PFSK-1 (cell line): Measurements from ENCODE around the gene NPVF.

Source experiments
- FOXP2 ChIP-seq: optimal IDR thresholded peaks from 2 replicates; pipeline ENCODE3; 2011; ENCODE audit warnings: borderline replicate concordance, control low read depth, inconsistent platforms; ENCODE audit not compliant: insufficient read depth; ENCODE audit errors: extremely low read length, extremely low read depth
- POLR2AphosphoS5 ChIP-seq: IDR thresholded peaks from 2 replicates; pipeline ENCODE4 v1.6.1; 2012; ENCODE audit warnings: low read depth, mild to moderate bottlenecking, control low read depth, low read length, moderate library complexity
- SIN3A ChIP-seq: IDR thresholded peaks from 2 replicates; pipeline ENCODE4 v1.6.1; 2012; ENCODE audit warnings: mild to moderate bottlenecking, low read length, moderate library complexity, borderline replicate concordance; ENCODE audit not compliant: insufficient read depth
- TAF1 ChIP-seq: IDR thresholded peaks from 2 replicates; pipeline ENCODE4 v1.6.1; 2012; ENCODE audit warnings: low read length, control low read depth, borderline replicate concordance; ENCODE audit not compliant: insufficient read depth
- TF ChIP-seq, protein P1 (sequence below), 2 experiments: IDR thresholded peaks; 2 replicates each; pipeline versions ENCODE4 v1.6.1 to v1.8.0; 2011 to 2012; ENCODE audit warnings: low read depth in 2 of 2, low read length in 2 of 2, control low read depth in 1 of 2, inconsistent platforms in 1 of 2, mild to moderate bottlenecking in 1 of 2, moderate library complexity in 1 of 2; ENCODE audit not compliant: insufficient read depth in 1 of 2

NPVF gene

DNA sequence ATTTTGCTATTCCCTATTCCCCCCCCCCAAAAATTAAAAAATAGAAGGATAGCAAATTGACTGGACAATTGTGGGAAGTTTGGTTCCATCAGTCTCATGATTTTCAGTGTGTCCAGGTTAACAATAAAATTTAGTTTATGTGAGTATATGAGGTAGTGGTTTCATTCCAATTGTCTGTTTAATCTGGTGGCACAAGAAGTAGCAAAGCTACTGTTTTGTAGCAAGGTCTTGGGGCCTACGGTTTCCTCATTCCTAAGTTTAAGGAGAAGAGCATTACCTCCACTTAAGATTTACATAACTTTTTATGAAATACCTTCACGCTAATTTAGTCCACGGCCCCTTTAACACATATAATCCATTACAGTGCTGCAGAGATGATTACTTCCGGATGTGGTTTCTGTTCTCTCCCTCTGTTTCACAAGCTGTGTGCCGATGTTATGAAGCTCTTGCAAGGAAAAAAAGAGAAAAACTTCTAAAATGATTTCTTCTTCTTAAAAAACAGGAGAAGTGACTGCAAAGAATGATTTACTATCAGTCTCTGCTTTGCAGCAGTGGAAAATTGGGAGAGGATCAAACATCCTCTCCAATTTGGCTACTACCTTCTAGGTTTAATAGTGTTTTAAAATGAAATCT lies 32.7 kb upstream of the NPVF start:
- TF ChIP-seq TAF1 (no peak), FOXP2 (no peak), SIN3A (no peak), POLR2AphosphoS5 (no peak)
- TF ChIP-seq, protein P1, sequence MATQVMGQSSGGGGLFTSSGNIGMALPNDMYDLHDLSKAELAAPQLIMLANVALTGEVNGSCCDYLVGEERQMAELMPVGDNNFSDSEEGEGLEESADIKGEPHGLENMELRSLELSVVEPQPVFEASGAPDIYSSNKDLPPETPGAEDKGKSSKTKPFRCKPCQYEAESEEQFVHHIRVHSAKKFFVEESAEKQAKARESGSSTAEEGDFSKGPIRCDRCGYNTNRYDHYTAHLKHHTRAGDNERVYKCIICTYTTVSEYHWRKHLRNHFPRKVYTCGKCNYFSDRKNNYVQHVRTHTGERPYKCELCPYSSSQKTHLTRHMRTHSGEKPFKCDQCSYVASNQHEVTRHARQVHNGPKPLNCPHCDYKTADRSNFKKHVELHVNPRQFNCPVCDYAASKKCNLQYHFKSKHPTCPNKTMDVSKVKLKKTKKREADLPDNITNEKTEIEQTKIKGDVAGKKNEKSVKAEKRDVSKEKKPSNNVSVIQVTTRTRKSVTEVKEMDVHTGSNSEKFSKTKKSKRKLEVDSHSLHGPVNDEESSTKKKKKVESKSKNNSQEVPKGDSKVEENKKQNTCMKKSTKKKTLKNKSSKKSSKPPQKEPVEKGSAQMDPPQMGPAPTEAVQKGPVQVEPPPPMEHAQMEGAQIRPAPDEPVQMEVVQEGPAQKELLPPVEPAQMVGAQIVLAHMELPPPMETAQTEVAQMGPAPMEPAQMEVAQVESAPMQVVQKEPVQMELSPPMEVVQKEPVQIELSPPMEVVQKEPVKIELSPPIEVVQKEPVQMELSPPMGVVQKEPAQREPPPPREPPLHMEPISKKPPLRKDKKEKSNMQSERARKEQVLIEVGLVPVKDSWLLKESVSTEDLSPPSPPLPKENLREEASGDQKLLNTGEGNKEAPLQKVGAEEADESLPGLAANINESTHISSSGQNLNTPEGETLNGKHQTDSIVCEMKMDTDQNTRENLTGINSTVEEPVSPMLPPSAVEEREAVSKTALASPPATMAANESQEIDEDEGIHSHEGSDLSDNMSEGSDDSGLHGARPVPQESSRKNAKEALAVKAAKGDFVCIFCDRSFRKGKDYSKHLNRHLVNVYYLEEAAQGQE (IDR thresholded peaks at IDR 0.05; ENCODE audit: insufficient read depth in 1 of 2, low read depth in 2 of 2, low read length in 2 of 2): no peak

DNA sequence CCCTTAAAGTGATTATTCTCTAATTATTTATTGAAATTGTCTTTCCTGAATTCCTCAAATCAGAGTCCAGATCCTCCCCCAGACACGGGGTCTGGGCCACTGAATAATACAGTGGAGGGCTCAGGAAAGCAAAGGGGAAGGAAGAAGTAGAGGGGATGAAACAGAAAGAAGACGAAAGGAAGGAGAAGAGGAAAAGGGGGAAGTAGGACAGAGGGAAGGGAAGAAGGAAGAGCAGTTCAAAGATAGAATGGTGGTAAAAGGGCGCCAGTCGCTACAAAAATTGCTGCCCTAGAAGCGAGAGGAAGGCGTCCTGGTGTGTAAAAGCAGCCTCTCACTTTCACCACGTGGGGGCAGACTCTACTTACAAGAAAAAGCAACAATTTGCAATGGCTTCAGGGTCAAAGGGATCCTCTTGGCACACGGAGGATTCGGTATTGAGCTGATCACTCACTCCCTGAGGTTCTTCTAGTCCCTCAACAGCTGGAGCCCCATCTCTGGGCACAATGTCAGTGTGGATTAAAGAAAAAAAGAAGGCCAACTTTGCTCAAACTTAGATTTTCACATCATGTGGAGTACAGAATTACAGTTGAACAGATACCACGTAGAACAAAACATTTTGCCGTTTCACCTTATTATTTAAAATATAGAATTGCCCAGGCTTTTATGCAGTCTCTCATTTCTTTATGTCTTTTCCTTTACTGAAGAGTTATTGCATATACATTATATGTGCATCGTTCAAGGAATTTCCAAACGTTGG lies 31.4 kb upstream of the NPVF start:
- no peak for TF ChIP-seq SIN3A
- TF ChIP-seq TAF1: no peak

DNA sequence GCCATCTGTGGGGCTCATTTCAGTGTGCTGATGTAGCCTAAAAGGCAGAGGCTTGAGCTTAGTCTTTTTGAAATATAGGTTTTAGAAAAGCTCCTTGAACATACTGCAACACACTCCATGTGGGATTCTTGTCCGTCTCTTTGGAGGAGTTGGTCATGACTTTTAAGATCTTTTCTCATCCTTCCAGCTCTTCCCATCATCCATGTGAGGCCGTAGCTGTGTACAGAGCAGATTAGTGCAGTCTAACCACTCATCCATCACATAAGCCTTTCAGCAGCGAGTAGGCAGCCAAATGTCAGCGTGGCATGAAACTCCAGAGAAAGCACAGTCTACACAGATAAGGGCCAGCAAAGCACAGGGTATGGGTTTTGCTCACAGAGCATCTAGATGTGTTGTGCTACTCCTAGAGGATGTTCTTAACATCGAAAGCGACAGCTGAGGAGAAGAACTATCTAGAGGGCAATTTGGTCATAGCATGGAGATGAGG lies 28.1 kb upstream of the NPVF start:
- TF ChIP-seq, protein P1 (IDR thresholded peaks at IDR 0.05; ENCODE audit: insufficient read depth in 1 of 2, low read depth in 2 of 2, low read length in 2 of 2): no peak
- TF ChIP-seq SIN3A (no peak), FOXP2 (no peak), POLR2AphosphoS5 (no peak)

DNA sequence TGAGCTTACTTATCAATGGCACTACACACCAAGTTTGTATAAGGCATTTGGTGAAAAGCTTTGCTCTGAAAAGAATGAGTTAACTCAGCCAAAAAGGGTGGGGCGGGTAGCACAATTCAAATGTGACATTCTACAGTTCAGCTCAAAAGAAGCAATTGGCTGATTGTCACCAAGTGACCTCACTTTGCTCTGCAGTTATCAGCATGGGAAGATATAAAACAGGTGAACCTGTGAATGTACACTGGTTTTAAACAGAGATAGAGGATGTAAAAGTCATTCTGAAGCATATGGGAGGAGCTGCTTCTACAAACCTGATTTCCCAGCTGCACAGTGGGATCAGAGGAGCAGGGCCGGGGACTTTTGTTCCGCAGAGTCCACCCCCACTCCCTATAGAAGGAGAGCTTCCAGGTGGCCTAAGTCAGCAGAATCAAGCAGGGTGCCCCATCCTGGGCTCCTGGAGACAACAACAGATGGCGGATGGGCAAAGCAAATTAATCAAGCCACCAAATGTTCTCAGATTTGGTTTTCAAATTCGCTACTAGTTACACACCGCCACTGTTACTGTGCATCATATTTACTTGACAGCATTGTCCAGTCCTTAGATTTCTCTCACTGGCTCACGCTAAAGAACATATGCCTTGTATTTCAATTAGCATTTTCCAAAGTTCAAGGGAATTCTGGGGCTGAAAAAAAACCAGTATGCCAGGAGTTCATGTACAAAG lies 27.5 kb upstream of the NPVF start:
- TF ChIP-seq SIN3A (no peak), FOXP2 (no peak), TAF1 (no peak), POLR2AphosphoS5 (no peak)
- TF ChIP-seq, protein P1 (IDR thresholded peaks at IDR 0.05; ENCODE audit: insufficient read depth in 1 of 2, low read depth in 2 of 2, low read length in 2 of 2): no peak

DNA sequence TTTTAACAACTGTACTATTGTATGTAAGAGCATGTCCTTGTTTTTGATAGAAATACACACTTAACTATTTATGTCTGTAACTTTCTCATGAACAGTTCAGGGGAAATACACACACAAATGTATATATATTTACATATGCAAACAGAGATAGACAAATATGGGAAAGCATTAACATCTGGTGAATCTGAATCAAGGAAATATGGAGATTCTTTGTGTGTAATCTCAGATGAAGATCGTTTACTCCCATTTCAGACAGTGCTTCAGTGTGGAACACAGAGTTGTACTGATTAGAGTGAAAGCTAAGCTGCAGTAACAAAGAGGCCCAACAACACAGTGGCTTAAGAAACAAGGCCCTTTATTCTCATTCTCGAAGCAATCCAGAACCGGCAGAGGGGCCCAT lies 26.3 kb upstream of the NPVF start:
- TF ChIP-seq FOXP2: no peak
- no peak for TF ChIP-seq TAF1
- TF ChIP-seq POLR2AphosphoS5: no peak
- TF ChIP-seq, protein P1 (IDR thresholded peaks at IDR 0.05; ENCODE audit: insufficient read depth in 1 of 2, low read depth in 2 of 2, low read length in 2 of 2): no peak
- TF ChIP-seq SIN3A: no peak
